Adipose tissue (tissue), 3 donors: ENCODE measurements around the gene EHD1. TPM values are rescaled to one million over a fixed set of nuclear protein-coding genes. Genes with fewer than 3 reads are reported as not detected.

Experiments used
- H3K27ac ChIP-seq: one replicate; pipeline ENCODE4 v1.5.1; 2013; ENCODE audit warnings: low read depth, low read length
- WGBS, 3 donors: extraction: QIAGEN DNeasy Blood & Tissue Kit; methylation state at CpG; one replicate each; pipeline ENCODE4 v1.1.7; 2013; 5-methylcytosine and 5-hydroxymethylcytosine counted together
- polyA plus RNA-seq, 3 donors: library from polyadenylated mRNA; stranded (reverse); fragments of 200-250 nt; gene quantifications; one replicate each; pipeline ENCODE4 v1.2.3, GENCODE V29; 2013
- donor health status: healthy with polysubstance abuse.
- donor health status: Bipolar disorder and iron deficiency.
- donor health status: healthy.

EHD1 gene
- polyA plus RNA-seq, 3 donors, result 10.3 to 68.5 (median 22.9) TPM

GRCh38 chr11:64867748-64868462 is 10.5 kb downstream of the EHD1 start:
- 77 to 87% (median 77%) methylated on average over 28 of the region's 28 CpGs for WGBS, 3 donors

GRCh38 chr11:64866173-64866491 is 12.3 kb downstream of the EHD1 start:
- 95 to 99% (median 99%) methylated on average over 4 of the region's 4 CpGs for WGBS, 3 donors
- H3K27ac ChIP-seq, result no peak overlapping the region

More at GRCh38 chr11:64867748-64868462, 10.5 kb downstream of the EHD1 start:
- no peak overlapping the region for H3K27ac ChIP-seq

- H3K27ac ChIP-seq, result no peak overlapping the region
- 69 to 84% (median 73%) methylated on average over 15 of the region's 15 CpGs for WGBS, 3 donors
These were observed 12.9 kb downstream of the EHD1 start for GRCh38 chr11:64865286-64866172.

DNA sequence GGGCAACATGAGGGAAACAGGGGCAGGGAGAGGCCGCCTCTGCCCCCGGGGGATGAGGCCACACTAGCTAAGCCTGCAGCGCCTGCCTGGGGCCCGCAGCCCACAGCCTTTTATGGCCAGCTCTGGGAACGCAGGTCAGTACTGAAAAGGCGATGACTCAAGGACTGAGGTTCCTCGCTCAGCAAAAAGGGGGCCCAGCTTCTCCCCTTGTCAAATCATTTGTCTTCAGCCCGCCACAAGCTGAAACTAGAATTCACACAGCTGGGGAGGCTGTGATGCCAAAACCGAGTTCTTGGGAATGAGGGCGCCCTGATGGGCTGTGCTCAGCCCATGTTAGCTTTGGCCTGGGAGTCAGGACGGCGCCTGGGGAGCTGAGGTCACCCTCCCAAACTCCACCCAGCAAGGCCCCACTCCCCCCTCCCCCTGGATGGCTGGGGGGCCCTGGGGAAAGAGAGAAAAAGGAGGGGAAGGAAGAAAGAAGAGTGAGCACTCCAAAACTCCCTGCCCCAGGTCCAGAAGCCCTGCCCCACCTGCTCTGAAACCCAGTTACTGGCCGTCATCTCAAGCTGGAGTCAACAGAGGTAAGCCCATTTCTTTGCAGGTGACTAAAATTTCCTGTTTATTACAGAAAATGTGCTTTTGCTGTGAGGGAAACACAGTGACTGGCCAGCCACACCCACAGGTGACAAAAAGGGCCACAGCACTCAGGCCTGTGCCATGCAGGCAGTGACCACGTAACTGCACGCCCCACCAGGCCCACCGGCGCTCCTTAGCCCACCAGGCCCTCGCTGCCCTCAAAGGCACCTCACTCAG is 13.7 kb downstream of the EHD1 start:
- H3K27ac ChIP-seq, result peak overlapping the region; percentile 58
- 41 to 65% (median 49%) methylated on average over 18 of the region's 18 CpGs for WGBS, 3 donors

DNA sequence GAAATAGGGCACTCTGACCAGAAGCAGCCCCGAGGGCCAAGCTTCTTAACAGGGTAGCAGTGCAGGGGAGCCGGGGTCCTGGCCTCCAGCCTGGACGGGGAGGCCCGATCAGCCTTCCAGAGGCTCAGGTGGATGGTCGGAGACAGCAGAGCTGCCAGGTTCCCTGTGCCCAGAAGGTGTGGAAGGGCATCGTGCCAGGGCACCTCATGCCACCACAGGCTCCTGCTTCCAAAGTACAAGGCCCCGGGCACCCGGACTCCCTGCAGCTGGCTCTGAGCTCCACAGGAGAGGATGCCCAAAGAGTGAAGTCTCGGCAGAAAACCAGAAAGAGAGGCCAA is 14.3 kb downstream of the EHD1 start:
- H3K27ac ChIP-seq, result peak overlapping the region; percentile 23
- 43 to 53% (median 48%) methylated on average over 9 of the region's 9 CpGs for WGBS, 3 donors

- 59 to 71% (median 60%) methylated on average over 23 of the region's 23 CpGs for WGBS, 3 donors
- H3K27ac ChIP-seq, result peak overlapping the region; percentile 23
These were observed 14.9 kb downstream of the EHD1 start for GRCh38 chr11:64863391-64864060.

GRCh38 chr11:64862987-64863390 is 15.4 kb downstream of the EHD1 start:
- H3K27ac ChIP-seq, result no peak overlapping the region
- 40 to 76% (median 46%) methylated on average over 9 of the region's 9 CpGs for WGBS, 3 donors

GRCh38 chr11:64861227-64861975 is 17.0 kb downstream of the EHD1 start:
- 71 to 80% (median 78%) methylated on average over 6 of the region's 6 CpGs for WGBS, 3 donors
- H3K27ac ChIP-seq, result no peak overlapping the region

DNA sequence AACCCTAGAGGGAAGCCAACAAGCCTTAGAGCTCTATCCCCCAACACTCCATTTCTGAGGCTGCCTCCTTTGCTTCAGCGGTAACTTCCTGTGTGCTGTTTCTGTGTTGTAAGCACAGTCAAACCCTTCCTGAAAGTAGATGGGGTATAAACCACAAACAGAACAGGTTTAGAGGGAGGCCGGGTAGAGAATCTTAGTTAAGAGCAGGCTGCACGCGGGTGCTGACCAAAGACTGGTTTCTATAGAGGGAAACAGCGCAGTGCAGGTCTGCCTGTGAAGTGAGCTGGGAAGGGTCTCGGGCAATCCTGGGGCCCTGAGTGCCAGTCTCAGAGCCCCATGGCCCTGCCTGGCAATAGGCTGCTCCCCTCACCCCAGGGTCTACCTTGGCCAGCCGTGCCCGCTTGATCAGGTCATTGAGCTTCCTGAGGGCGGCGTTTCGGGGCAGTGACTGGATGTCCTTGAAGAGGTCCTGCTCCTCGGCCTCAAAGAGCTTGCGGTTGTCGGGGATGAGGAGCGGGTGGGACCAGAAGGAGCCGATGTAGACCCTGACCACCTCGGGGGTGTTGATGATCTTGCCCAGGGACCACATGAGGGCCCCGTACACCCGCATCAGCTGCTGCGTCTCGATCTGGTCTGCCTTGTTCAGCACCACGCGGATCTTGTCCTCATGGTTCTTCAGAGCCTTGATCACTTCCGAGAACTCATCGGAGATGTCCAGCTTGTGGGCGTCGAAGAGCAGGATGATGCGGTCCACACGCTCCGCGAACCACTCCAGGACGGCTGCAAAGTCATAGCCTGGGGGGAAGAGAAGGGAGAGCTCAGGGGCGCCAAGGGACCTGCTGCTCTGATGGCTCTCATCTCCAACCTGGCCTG is 18.6 kb downstream of the EHD1 start:
- WGBS, 3 donors, result 74 to 86% (median 78%) methylated on average over 33 of the region's 33 CpGs
- H3K27ac ChIP-seq, result peak overlapping the region; percentile 44

- WGBS, 3 donors, result 58 to 88% (median 58%) methylated on average over 19 of the region's 19 CpGs
- H3K27ac ChIP-seq, result peak overlapping the region; percentile 10
These were observed 19.8 kb downstream of the EHD1 start for GRCh38 chr11:64858467-64859263.

GRCh38 chr11:64857485-64857884 is 20.9 kb downstream of the EHD1 start:
- H3K27ac ChIP-seq, result peak overlapping the region; percentile 57
- 88 to 97% (median 95%) methylated on average over 6 of the region's 6 CpGs for WGBS, 3 donors

DNA sequence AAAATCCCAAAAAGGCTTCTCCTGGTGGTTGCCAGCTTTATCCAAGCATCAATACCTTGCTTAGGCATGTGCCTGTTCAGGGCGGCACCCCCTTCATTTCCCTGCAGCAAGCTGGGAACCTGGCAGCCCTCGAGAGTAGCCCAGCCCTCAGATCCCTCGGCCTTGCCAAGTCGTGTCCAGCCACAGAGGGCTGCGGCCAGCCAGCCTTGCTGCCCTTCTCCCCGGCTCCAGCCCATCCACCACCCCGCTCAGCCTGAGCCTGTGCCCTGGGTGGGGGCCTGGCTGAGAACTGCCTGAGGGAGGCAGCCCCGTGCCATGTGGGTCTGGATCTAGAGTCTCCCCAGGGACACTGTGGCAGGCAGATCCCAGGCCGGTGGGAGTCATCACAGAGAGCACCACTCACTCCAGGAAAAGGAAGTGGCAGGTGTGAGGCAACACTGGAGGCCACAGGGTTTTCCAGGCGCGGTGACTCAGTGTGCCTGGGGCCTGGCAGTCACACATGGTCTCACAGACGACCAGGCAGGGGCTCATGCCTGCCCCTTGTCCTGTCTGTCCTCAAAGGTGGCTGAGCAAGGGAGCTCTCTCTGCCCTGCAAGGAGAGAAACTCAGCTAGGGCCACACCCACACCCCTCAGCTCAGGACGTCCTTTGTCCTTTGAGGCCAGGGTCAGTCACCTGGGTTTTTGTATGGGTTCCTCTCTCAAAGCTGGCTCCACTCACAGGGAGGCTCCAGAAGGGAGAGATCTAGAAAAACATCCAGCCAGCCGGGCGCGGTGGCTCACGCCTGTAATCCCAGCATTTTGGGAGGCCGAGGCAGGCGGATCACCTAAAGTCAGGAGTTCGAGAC is 21.8 kb downstream of the EHD1 start:
- H3K27ac ChIP-seq, result no peak overlapping the region
- WGBS, 3 donors, result 53 to 78% (median 54%) methylated on average over 20 of the region's 20 CpGs

GRCh38 chr11:64855596-64856304 is 22.7 kb downstream of the EHD1 start:
- 77 to 88% (median 77%) methylated on average over 16 to 20 of the region's 22 CpGs for WGBS, 3 donors
- H3K27ac ChIP-seq, result peak overlapping the region; percentile 36

- peak overlapping the region; percentile 36 for H3K27ac ChIP-seq
- WGBS, 3 donors, result 61 to 82% (median 69%) methylated on average over 44 to 45 of the region's 45 CpGs
These were observed 23.6 kb downstream of the EHD1 start for GRCh38 chr11:64854534-64855502.
